B cell (primary cell): ENCODE measurements around the gene TRPC6. TPM values are rescaled to one million over a fixed set of nuclear protein-coding genes. Genes with fewer than 3 reads are reported as not detected.

ENCODE experiments used
- ATAC-seq: fragments of 200-7000 bp; cut with Tn5 transposase; one replicate; pipeline ENCODE4 v1.10.0; 2021; ENCODE audit warnings: low read depth, mild to moderate bottlenecking, moderate number of reproducible peaks, moderate library complexity
- CTCF ChIA-PET: fragments of 350-600 bp; sonication (Branson Sonifier 250); formaldehyde crosslinking; loops from one replicate; lab custom pipeline; 2021; ENCODE audit warnings: antibody characterized with exemption, inconsistent platforms; lab: Charles Lee
- POLR2A ChIA-PET: fragments of 350-600 bp; sonication (Branson Sonifier 250); formaldehyde crosslinking; loops from one replicate; lab custom pipeline; 2021; ENCODE audit warnings: antibody characterized with exemption; lab: Charles Lee
- DNase-seq: peaks from one replicate; pipeline ENCODE4 v3.0.0; 2013
- H2AFZ ChIP-seq: 2 replicates; pipeline ENCODE4 v1.6.1; 2012; ENCODE audit warnings: mild to moderate bottlenecking, low read depth, low read length; ENCODE audit not compliant: insufficient read depth, poor library complexity, severe bottlenecking
- H3K27ac ChIP-seq, 2 donors: 1 replicate in 1 of 2; 2 replicates in 1 of 2; pipeline ENCODE4 v1.5.1; 2012 to 2013; ENCODE audit warnings: low read length in 2 of 2, mild to moderate bottlenecking in 2 of 2, moderate library complexity in 1 of 2
- H3K27me3 ChIP-seq, 4 experiments: fragments of 200-600 bp in 1 of 4; sonication (generic) in 1 of 4; replicated peaks in 1 of 4; 1 replicate in 2 of 4; 2 replicates in 2 of 4; pipeline versions ENCODE4 v1.6.1 to v1.7.0; 2013 to 2016; ENCODE audit warnings: low read length in 3 of 4, mild to moderate bottlenecking in 2 of 4, mixed read lengths in 1 of 4, moderate library complexity in 1 of 4; ENCODE audit not compliant: insufficient read depth in 4 of 4, control insufficient read depth in 3 of 4; ENCODE audit errors: control extremely low read depth in 1 of 4
- H3K36me3 ChIP-seq, 2 experiments: replicated peaks in 1 of 2; 1 replicate in 1 of 2; 2 replicates in 1 of 2; pipeline versions ENCODE4 v1.6.1 to v1.7.1; 2013; ENCODE audit warnings: low read length in 1 of 2; ENCODE audit not compliant: insufficient read depth in 2 of 2, control insufficient read depth in 1 of 2; ENCODE audit errors: control extremely low read depth in 1 of 2, extremely low read depth in 1 of 2
- H3K4me1 ChIP-seq, 2 donors: fragments of 200-600 bp in 1 of 2; sonication (generic) in 1 of 2; 1 replicate in 1 of 2; 2 replicates in 1 of 2; pipeline versions ENCODE4 v1.5.1 to v1.6.1; 2013 to 2017; ENCODE audit warnings: low read length in 2 of 2; ENCODE audit not compliant: control insufficient read depth in 2 of 2, insufficient read depth in 2 of 2
- H3K4me2 ChIP-seq: replicated peaks from 2 replicates; pipeline ENCODE3; 2012; ENCODE audit warnings: mild to moderate bottlenecking, low read depth, low read length; ENCODE audit not compliant: poor library complexity, severe bottlenecking
- H3K4me3 ChIP-seq, 5 experiments: fragments of 200-600 bp in 1 of 5; sonication (generic) in 1 of 5; 1 replicate in 3 of 5; 2 replicates in 2 of 5; pipeline versions ENCODE4 v1.5.1 to v1.7.0; 2011 to 2016; ENCODE audit warnings: low read length in 4 of 5, mild to moderate bottlenecking in 4 of 5, low read depth in 2 of 5, control low read depth in 1 of 5, moderate library complexity in 1 of 5; ENCODE audit not compliant: insufficient read depth in 1 of 5; ENCODE audit errors: control extremely low read depth in 1 of 5, extremely low read depth in 1 of 5
- H3K79me2 ChIP-seq: fragments of 200-600 bp; sonication (generic); one replicate; pipeline ENCODE4 v1.6.0; 2016; ENCODE audit warnings: low read length; ENCODE audit not compliant: control insufficient read depth, insufficient read depth
- H3K9ac ChIP-seq: fragments of 200-600 bp; sonication (generic); 2 replicates; pipeline ENCODE4 v1.6.1; 2017; ENCODE audit warnings: mild to moderate bottlenecking, low read length, moderate library complexity
- H3K9me3 ChIP-seq, 3 donors: one replicate each; pipeline versions ENCODE4 v1.6.1 to v1.7.1; 2013; ENCODE audit warnings: low read length in 2 of 3; ENCODE audit not compliant: control insufficient read depth in 2 of 3, insufficient read depth in 1 of 3; ENCODE audit errors: control extremely low read depth in 1 of 3
- H4K20me1 ChIP-seq: 2 replicates; pipeline ENCODE4 v1.6.0; 2012; ENCODE audit warnings: mild to moderate bottlenecking, low read length; ENCODE audit not compliant: insufficient read depth, control insufficient read depth, poor library complexity, severe bottlenecking
- H3K27ac Mint-ChIP-seq: one replicate; pipeline ENCODE4 v1.8.0; 2021; ENCODE audit warnings: mixed read lengths
- H3K27me3 Mint-ChIP-seq: one replicate; pipeline ENCODE4 v1.8.0; 2021; ENCODE audit warnings: mixed read lengths
- H3K4me1 Mint-ChIP-seq: one replicate; pipeline ENCODE4 v1.8.0; 2021; ENCODE audit warnings: mixed read lengths
- H3K4me3 Mint-ChIP-seq: one replicate; pipeline ENCODE4 v1.8.0; 2021; ENCODE audit warnings: mixed read lengths
- H3K9me3 Mint-ChIP-seq: one replicate; pipeline ENCODE4 v1.8.0; 2022; ENCODE audit warnings: mixed read lengths; ENCODE audit not compliant: insufficient read depth
- CTCF ChIP-seq: fragments of 200-600 bp; IDR thresholded peaks from one replicate; pipeline ENCODE4 v1.8.0; 2022; ENCODE audit warnings: antibody characterized with exemption, mild to moderate bottlenecking
- EZH2 ChIP-seq: IDR thresholded peaks from 2 replicates; pipeline ENCODE4 v1.6.1; 2012; ENCODE audit warnings: borderline replicate concordance, low read depth, mild to moderate bottlenecking, moderate library complexity, low read length; ENCODE audit not compliant: insufficient read depth, poor library complexity, severe bottlenecking
- WGBS: methylation state at CpG from one replicate; pipeline ENCODE4 v1.1.5; 2013; ENCODE audit warnings: missing lambda C conversion rate; ENCODE audit not compliant: insufficient coverage; 5-methylcytosine and 5-hydroxymethylcytosine counted together
- intact Hi-C: fragments of 100-400 bp; cut with micrococcal nuclease; formaldehyde crosslinking; loops from one replicate; pipeline ENCODE4 v1.10.0; 2022
- polyA plus RNA-seq: library from polyadenylated mRNA; depleted of rRNA; stranded (reverse); fragments of >200 nt; gene quantifications from 2 replicates; pipeline ENCODE4 v1.2.3, GENCODE V29; 2012
- total RNA-seq, 2 donors: library from RNA; stranded (reverse); fragments of 120-200 nt in 1 of 2; gene quantifications; 1 replicate in 1 of 2; 2 replicates in 1 of 2; pipeline versions ENCODE4 v1.2.3 to v1.2.4, GENCODE V29; 2013 to 2022

Gene TRPC6
- total and polyA plus RNA-seq, 2 donors (not counting 1 experiment from before 2014, with no cell fraction given): 0.01 TPM; not detected in 1

- Histone ChIP-seq H2AFZ (no peak overlapping the region), H3K27ac (no peak overlapping the region), H3K9ac (no peak overlapping the region), H3K4me2 (no peak overlapping the region), H3K9me3 (no peaks in the 10 kb centered on the region), H3K27me3 (no peaks in the 10 kb centered on the region), H4K20me1 (no peaks in the 10 kb centered on the region), H3K4me3 (no peak overlapping the region), H3K4me1 (no peaks in the 10 kb centered on the region), H3K36me3 (no peaks in the 10 kb centered on the region), H3K79me2 (no peaks in the 10 kb centered on the region)
- ChIA-PET CTCF (interaction anchor here (3.0 kb wide), 1 partner anchor 161 kb away, joined by 8 read pairs; no protein-coding TSS in a partner anchor), POLR2A (no interaction called here)
- H3K4me3 Mint-ChIP-seq: no peak overlapping the region
- no peaks in the 10 kb centered on the region for H3K9me3 Mint-ChIP-seq
- DNase-seq (no peak), ATAC-seq (no peak)
- no peak overlapping the region for H3K27ac Mint-ChIP-seq
- intact Hi-C loops: no loop called here
- H3K27me3 Mint-ChIP-seq: no peaks in the 10 kb centered on the region
- no peaks in the 10 kb centered on the region for H3K4me1 Mint-ChIP-seq
- no CpG with 5 or more reads among the region's 2 CpGs for WGBS
- TF ChIP-seq CTCF (no peak), EZH2 (no peak)
Measured at GRCh38 chr11:101618709-101619108, 34.9 kb upstream of the TRPC6 start.

GRCh38 chr11:101617735-101618332 lies 34.0 kb upstream of the TRPC6 start:
- Histone ChIP-seq H3K9me3 (no peaks in the 10 kb centered on the region), H3K27me3 (no peaks in the 10 kb centered on the region), H4K20me1 (no peaks in the 10 kb centered on the region), H3K4me2 (no peak overlapping the region), H3K36me3 (no peaks in the 10 kb centered on the region), H3K4me3 (no peak overlapping the region), H3K79me2 (no peaks in the 10 kb centered on the region), H3K27ac (no peak overlapping the region), H3K4me1 (no peaks in the 10 kb centered on the region), H3K9ac (no peak overlapping the region), H2AFZ (no peak overlapping the region)
- WGBS: 73% methylated on average over 4 of the region's 6 CpGs
- intact Hi-C loops: no loop called here
- no peaks in the 10 kb centered on the region for H3K27me3 Mint-ChIP-seq
- H3K4me1 Mint-ChIP-seq: no peaks in the 10 kb centered on the region
- DNase-seq (no peak), ATAC-seq (no peak)
- no peak overlapping the region for H3K27ac Mint-ChIP-seq
- H3K4me3 Mint-ChIP-seq: no peak overlapping the region
- POLR2A ChIA-PET: no interaction called here
- H3K9me3 Mint-ChIP-seq: no peaks in the 10 kb centered on the region
- TF ChIP-seq EZH2: no peak
- TF ChIP-seq CTCF: no peak
- CTCF ChIA-PET: interaction anchor here (3.0 kb wide), 1 partner anchor 161 kb away, joined by 8 read pairs; no protein-coding TSS in a partner anchor
